ENCODE measurements around the gene UVRAG.

GRCh38 chr11:75891947-75892739 is 77.1 kb downstream of the UVRAG start:
- TF ChIP-seq POLR2A (IDR thresholded peaks at IDR 0.05; ENCODE audit: low read length), result no peak
- no peak for TF ChIP-seq GATA1 (IDR thresholded peaks at IDR 0.05; ENCODE audit: low read depth, low read length)
